ENCODE measurements around the gene CEP295NL.

- TF ChIP-seq CTCF (IDR thresholded peaks at IDR 0.05): peak in 1 of 12 donors; percentile 1
- peak in 1 of 2 donors; percentile 41 for TF ChIP-seq POLR2A (IDR thresholded peaks at IDR 0.05)
Measured at GRCh38 chr17:78883533-78884131, 19.4 kb downstream of the CEP295NL start.
